Esophagus muscularis mucosa (tissue), 3 donors: ENCODE data around the gene AHCYL2.

Source experiments
- POLR2A ChIP-seq: fragments of 450-650 bp; IDR thresholded peaks from one replicate; pipeline ENCODE4 v1.6.1; 2017; ENCODE audit warnings: antibody characterized with exemption, moderate library complexity, mild to moderate bottlenecking, low read depth
- POLR2AphosphoS5 ChIP-seq, 2 donors: sonication (generic); formaldehyde crosslinking; IDR thresholded peaks; one replicate each; pipeline ENCODE4 v1.6.1; 2017; ENCODE audit warnings: antibody characterized with exemption in 2 of 2
- TF ChIP-seq, protein P1 (sequence below), 3 experiments: fragments of 200-600 bp in 2 of 3; fragments of 450-650 bp in 1 of 3; sonication (generic) in 2 of 3; IDR thresholded peaks; one replicate each; pipeline ENCODE4 v1.5.1; 2017 to 2019; ENCODE audit warnings: antibody characterized with exemption in 3 of 3, mild to moderate bottlenecking in 2 of 3, moderate library complexity in 1 of 3

DNA sequence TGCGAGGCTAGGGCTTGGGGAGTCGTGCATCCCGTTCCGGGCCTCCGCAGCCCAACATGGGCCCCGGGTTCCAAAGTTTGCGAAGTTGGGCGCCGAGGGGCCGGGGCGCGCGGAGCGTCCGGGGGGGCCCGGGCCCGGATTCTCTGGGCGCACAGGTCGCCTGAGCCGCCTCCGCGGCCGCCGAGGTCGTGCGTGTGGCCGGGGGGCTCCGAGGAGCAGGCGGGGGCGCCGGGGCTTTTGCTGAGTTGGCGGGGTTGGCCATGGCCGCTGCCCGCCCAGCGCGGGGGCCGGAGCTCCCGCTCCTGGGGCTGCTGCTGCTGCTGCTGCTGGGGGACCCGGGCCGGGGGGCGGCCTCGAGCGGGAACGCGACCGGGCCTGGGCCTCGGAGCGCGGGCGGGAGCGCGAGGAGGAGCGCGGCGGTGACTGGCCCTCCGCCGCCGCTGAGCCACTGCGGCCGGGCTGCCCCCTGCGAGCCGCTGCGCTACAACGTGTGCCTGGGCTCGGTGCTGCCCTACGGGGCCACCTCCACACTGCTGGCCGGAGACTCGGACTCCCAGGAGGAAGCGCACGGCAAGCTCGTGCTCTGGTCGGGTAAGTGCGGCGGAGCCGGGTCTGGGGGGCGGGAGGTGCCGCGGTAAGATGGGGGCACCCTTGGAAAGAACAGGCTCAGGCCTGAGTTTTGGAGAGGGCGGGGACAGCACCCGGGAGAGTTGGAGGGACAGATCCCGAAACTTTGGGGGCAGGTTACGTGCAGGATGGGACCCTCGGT, 35.8 kb upstream of the AHCYL2 start:
- TF ChIP-seq POLR2AphosphoS5 (IDR thresholded peaks at IDR 0.05) (no peak), POLR2A (no peak)
- TF ChIP-seq, protein P1, sequence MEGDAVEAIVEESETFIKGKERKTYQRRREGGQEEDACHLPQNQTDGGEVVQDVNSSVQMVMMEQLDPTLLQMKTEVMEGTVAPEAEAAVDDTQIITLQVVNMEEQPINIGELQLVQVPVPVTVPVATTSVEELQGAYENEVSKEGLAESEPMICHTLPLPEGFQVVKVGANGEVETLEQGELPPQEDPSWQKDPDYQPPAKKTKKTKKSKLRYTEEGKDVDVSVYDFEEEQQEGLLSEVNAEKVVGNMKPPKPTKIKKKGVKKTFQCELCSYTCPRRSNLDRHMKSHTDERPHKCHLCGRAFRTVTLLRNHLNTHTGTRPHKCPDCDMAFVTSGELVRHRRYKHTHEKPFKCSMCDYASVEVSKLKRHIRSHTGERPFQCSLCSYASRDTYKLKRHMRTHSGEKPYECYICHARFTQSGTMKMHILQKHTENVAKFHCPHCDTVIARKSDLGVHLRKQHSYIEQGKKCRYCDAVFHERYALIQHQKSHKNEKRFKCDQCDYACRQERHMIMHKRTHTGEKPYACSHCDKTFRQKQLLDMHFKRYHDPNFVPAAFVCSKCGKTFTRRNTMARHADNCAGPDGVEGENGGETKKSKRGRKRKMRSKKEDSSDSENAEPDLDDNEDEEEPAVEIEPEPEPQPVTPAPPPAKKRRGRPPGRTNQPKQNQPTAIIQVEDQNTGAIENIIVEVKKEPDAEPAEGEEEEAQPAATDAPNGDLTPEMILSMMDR (IDR thresholded peaks at IDR 0.05), result no peak
